CD4-positive, alpha-beta memory T cell (primary cell): Measurements from ENCODE around the gene GRM4. TPM values are rescaled to one million over a fixed set of nuclear protein-coding genes. Genes with fewer than 3 reads are reported as not detected.

ENCODE experiments used
- CTCF ChIA-PET: fragments of 350-600 bp; sonication (Branson Sonifier 250); formaldehyde crosslinking; loops from one replicate; lab custom pipeline; 2021; ENCODE audit warnings: inconsistent platforms; ENCODE audit not compliant: partially characterized antibody; lab: Charles Lee
- POLR2A ChIA-PET: fragments of 350-600 bp; sonication (Branson Sonifier 250); formaldehyde crosslinking; loops from one replicate; lab custom pipeline; 2021; ENCODE audit not compliant: partially characterized antibody; lab: Charles Lee
- DNase-seq, 5 donors: peaks; one replicate each; pipeline versions ENCODE4 v3.0.0 to v3.0.0-alpha.2; 2020 to 2022; ENCODE audit warnings: mixed read lengths in 1 of 5
- H3K27ac ChIP-seq: one replicate; pipeline ENCODE4 v1.7.0; 2013; ENCODE audit warnings: low read depth, low read length
- H3K27me3 ChIP-seq: 2 replicates; pipeline ENCODE4 v1.7.0; 2013; ENCODE audit warnings: mild to moderate bottlenecking, low read length, moderate library complexity; ENCODE audit not compliant: insufficient read depth
- H3K36me3 ChIP-seq: 2 replicates; pipeline ENCODE4 v1.7.0; 2013; ENCODE audit warnings: mild to moderate bottlenecking, low read length, moderate library complexity; ENCODE audit not compliant: insufficient read depth
- H3K4me1 ChIP-seq: 2 replicates; pipeline ENCODE4 v1.7.0; 2013; ENCODE audit warnings: mild to moderate bottlenecking, low read length, moderate library complexity; ENCODE audit not compliant: insufficient read depth
- H3K4me3 ChIP-seq, 2 donors: one replicate each; pipeline ENCODE4 v1.7.0; 2013; ENCODE audit warnings: low read length in 2 of 2, mild to moderate bottlenecking in 1 of 2
- H3K9me3 ChIP-seq, 2 donors: one replicate each; pipeline ENCODE4 v1.7.0; 2013; ENCODE audit warnings: low read length in 2 of 2, control low read depth in 1 of 2; ENCODE audit not compliant: control insufficient read depth in 1 of 2
- H3K27ac Mint-ChIP-seq, 7 donors: one replicate each; pipeline ENCODE4 v1.8.0; 2020 to 2021; ENCODE audit warnings: mixed read lengths in 7 of 7, mild to moderate bottlenecking in 6 of 7, inconsistent platforms in 3 of 7, moderate library complexity in 3 of 7
- H3K27me3 Mint-ChIP-seq, 2 donors: one replicate each; pipeline ENCODE4 v1.8.0; 2020 to 2021; ENCODE audit warnings: mixed read lengths in 2 of 2
- H3K36me3 Mint-ChIP-seq, 2 donors: one replicate each; pipeline ENCODE4 v1.8.0; 2020 to 2021; ENCODE audit warnings: mixed read lengths in 2 of 2, inconsistent platforms in 1 of 2, mild to moderate bottlenecking in 1 of 2
- H3K4me1 Mint-ChIP-seq, 4 donors: one replicate each; pipeline ENCODE4 v1.8.0; 2020 to 2021; ENCODE audit warnings: mixed read lengths in 4 of 4, mild to moderate bottlenecking in 1 of 4
- H3K4me3 Mint-ChIP-seq, 8 donors: one replicate each; pipeline ENCODE4 v1.8.0; 2020 to 2021; ENCODE audit warnings: mixed read lengths in 8 of 8, mild to moderate bottlenecking in 7 of 8, moderate library complexity in 6 of 8, inconsistent platforms in 3 of 8
- H3K9me3 Mint-ChIP-seq, 8 donors: one replicate each; pipeline ENCODE4 v1.8.0; 2020 to 2021; ENCODE audit warnings: mixed read lengths in 8 of 8, mild to moderate bottlenecking in 5 of 8, inconsistent platforms in 3 of 8, moderate library complexity in 1 of 8
- intact Hi-C: fragments of 100-400 bp; cut with micrococcal nuclease; formaldehyde crosslinking; loops from one replicate; pipeline ENCODE4 v1.15.1; 2023
- polyA plus RNA-seq, 2 donors: library from polyadenylated mRNA; unstranded; fragments of 300-500 nt; fragmentation: Illumina TruSeq; gene quantifications; one replicate each; pipeline ENCODE4 v1.2.3, GENCODE V29; 2021
- total RNA-seq, 2 experiments: library from RNA; stranded (reverse); gene quantifications; one replicate each; pipeline ENCODE4 v1.2.3, GENCODE V29; 2021

GRM4 gene
- total and polyA plus RNA-seq, 4 experiments from 2014 or later: 0.09 TPM; not detected in 3

- Histone ChIP-seq H3K36me3 (no peaks in the 10 kb centered on the region), H3K27ac (no peak overlapping the region), H3K9me3 (no peaks in the 10 kb centered on the region), H3K4me1 (peaks cover 26% of the 10 kb centered on the region), H3K4me3 (no peak overlapping the region), H3K27me3 (peaks cover 38% of the 10 kb centered on the region)
- ChIA-PET POLR2A (interaction anchor here (0.6 kb wide), 1 partner anchor 574 kb away, joined by 3 read pairs; no protein-coding TSS in a partner anchor), CTCF (interaction anchor here (0.6 to 1.1 kb wide), 3 partner anchors 9 to 92 kb away, joined by 3 read pairs; no protein-coding TSS in a partner anchor)
- peaks cover 37 to 51% of the 10 kb centered on the region in 2 donors for H3K27me3 Mint-ChIP-seq
- peaks cover 3 to 24% (median 13%) of the 10 kb centered on the region in 4 donors for H3K4me1 Mint-ChIP-seq
- DNase-seq: no peak
- peaks cover 0 to 1% of the 10 kb centered on the region in 2 donors for H3K36me3 Mint-ChIP-seq
- H3K27ac Mint-ChIP-seq: no peak overlapping the region
- H3K4me3 Mint-ChIP-seq: peak overlapping the region in 5 of 8 donors; percentile 22 to 74 (median 49)
- no peaks in the 10 kb centered on the region for H3K9me3 Mint-ChIP-seq
- intact Hi-C loops: no loop called here
These were observed 1.1 kb upstream of the GRM4 start for GRCh38 chr6:34146801-34147592.

DNA sequence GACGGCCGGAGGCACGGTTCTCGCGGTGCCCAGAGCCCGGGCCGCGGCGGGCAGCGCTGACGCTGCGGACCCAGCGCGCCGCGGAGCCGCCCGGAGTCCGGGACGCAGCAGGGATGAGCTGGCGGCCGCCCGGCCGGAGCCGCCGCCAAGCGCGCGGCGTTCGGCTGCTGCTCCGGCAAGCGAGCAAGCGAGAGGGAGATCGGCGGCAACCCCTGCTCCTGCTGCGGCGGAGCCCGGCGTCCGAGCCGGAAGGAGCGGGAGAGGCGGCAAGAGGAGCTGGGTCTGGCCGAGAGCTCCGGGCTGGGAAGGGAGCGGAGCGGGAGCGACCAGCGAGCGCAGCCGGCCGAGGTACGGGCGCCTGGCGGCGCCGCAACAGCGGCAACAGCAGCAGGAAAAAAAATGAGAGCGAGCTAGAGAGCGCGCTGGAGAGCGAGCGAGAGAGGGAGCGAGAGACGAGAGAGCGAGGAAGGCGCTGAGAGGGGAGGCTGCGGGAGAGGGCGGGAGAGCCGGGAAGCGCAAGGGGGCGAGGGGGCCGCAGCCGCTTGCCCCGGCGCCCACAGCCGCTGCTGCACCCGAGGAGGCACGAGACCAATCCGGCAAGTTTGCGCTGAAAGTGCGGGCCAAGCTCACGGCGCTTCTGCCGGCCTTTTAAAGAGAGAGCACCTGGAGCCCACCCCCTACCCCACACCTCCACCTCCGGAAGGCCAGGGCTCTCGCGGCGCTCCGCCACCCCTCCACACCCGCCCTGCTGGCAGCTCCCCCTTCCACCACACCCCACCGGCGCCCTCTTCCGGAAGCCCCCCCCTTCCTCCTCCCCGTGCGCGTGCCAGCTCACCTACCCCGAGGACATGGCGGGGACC is 496 bp downstream of the GRM4 start:
- peaks cover 40 to 54% of the 10 kb centered on the region in 2 donors for H3K27me3 Mint-ChIP-seq
- peak overlapping the region in 1 of 7 donors; percentile 42 for H3K27ac Mint-ChIP-seq
- Histone ChIP-seq H3K27ac (no peak overlapping the region), H3K4me3 (peak overlapping the region in 1 of 2 donors; percentile 28), H3K4me1 (peaks cover 26% of the 10 kb centered on the region), H3K36me3 (no peaks in the 10 kb centered on the region), H3K27me3 (peaks cover 43% of the 10 kb centered on the region), H3K9me3 (no peaks in the 10 kb centered on the region)
- H3K9me3 Mint-ChIP-seq: peaks cover 0 to 1% (median 0%) of the 10 kb centered on the region in 8 donors
- peak overlapping the region; percentile 46 to 84 (median 75) for H3K4me3 Mint-ChIP-seq
- peaks cover 3 to 32% (median 15%) of the 10 kb centered on the region in 4 donors for H3K4me1 Mint-ChIP-seq
- intact Hi-C loops: no loop called here
- DNase-seq: peak in 4 of 5 donors; percentile 11 to 22 (median 18)
- H3K36me3 Mint-ChIP-seq: peaks cover 0 to 1% of the 10 kb centered on the region in 2 donors
- POLR2A ChIA-PET: interaction anchor here (0.6 to 1.3 kb wide), 3 partner anchors 281 to 364 kb away, joined by 3 read pairs; no protein-coding TSS in a partner anchor
- CTCF ChIA-PET: interaction anchor here (1.0 to 1.6 kb wide), 2 partner anchors 10 to 374 kb away, joined by 4 to 7 read pairs; no protein-coding TSS in a partner anchor

DNA sequence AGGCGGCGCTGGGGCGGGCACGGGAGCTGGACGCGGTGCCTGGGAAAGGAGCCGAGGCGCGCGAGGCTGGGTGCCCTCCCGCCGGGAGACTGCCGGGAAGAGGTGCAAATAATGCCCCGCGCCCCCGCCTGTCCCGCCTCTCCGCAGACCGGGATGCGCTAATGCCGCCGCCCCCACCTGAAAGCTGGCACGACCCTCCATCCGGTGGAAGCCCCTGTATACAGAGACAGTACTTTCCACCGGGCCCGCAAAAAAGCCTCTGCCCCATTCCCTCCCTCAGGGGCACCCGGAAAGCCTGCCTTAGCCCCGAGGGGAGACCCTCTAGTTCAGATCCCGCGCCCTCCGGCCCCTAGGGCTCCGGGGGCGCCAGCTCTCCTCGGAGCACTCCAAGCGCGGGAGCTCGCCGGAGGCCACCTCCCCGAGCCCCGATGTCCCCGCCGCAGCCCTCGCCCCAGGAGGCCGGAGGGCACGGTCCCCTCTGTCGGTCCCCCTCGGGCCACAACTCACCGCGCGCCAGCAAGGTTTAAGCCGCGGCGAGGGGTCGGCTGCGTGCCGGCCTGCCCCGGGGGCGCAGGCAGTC is 1.2 kb downstream of the GRM4 start:
- H3K4me1 Mint-ChIP-seq: peaks cover 3 to 32% (median 15%) of the 10 kb centered on the region in 4 donors
- H3K27me3 Mint-ChIP-seq: peaks cover 40 to 54% of the 10 kb centered on the region in 2 donors
- H3K9me3 Mint-ChIP-seq: peaks cover 0 to 1% (median 0%) of the 10 kb centered on the region in 8 donors
- DNase-seq: no peak
- ChIA-PET POLR2A (interaction anchor here (1.3 kb wide), 1 partner anchor 282 kb away, joined by 3 read pairs; no protein-coding TSS in a partner anchor), CTCF (interaction anchor here (1.0 to 1.6 kb wide), 3 partner anchors 11 to 373 kb away, joined by 4 to 7 read pairs (median 5); no protein-coding TSS in a partner anchor)
- Histone ChIP-seq H3K36me3 (no peaks in the 10 kb centered on the region), H3K4me3 (peak overlapping the region in 1 of 2 donors; percentile 28), H3K27ac (no peak overlapping the region), H3K4me1 (peaks cover 26% of the 10 kb centered on the region), H3K9me3 (no peaks in the 10 kb centered on the region), H3K27me3 (peaks cover 45% of the 10 kb centered on the region)
- H3K27ac Mint-ChIP-seq: no peak overlapping the region
- H3K36me3 Mint-ChIP-seq: peaks cover 1 to 4% of the 10 kb centered on the region in 2 donors
- intact Hi-C loops: loop anchor here (1.0 kb wide), 1 partner anchor 10 kb away; no protein-coding TSS in a partner anchor
- H3K4me3 Mint-ChIP-seq: peak overlapping the region in 5 of 8 donors; percentile 31 to 67 (median 46)

DNA sequence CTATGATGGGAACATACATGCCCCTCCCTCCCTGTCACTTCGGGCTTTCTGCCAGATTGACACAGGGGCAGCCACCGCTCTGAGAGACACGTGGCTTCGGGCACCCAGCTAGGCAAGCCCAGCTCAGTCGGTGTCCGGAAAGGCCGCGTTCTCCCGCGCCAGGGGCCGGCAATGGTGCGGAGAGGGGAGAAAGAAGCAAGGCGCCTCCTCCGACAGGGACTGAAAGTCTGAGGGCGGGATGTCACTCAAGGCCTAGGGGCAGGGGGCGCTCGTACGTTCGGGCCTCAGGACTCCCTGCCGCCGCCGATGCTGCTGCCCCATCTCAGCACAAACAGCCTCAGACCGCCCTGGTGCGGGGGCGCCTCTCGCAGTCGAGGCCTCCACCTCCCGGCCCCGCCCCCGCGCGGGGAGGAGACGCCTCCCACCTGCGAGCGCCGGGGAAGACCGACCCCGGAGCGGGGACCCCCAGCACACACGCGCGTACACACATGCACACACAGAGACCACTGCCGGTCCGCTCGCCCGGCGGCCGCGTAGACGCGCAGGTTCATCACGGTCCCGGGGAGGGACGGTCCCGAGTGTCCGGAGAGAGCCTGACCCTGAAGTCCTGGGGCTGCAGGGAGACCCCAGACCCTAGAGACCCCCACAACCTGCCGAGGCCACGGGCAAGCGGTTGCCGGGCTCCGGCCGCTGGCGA is 1.9 kb downstream of the GRM4 start:
- H3K27me3 ChIP-seq: peaks cover 42% of the 10 kb centered on the region
- H3K4me3 ChIP-seq: no peak overlapping the region
- H3K9me3 Mint-ChIP-seq: peaks cover 0 to 1% (median 0%) of the 10 kb centered on the region in 8 donors
- intact Hi-C loops: loop anchor here (1.0 kb wide), 1 partner anchor 10 kb away; no protein-coding TSS in a partner anchor
- peaks cover 42 to 58% of the 10 kb centered on the region in 2 donors for H3K27me3 Mint-ChIP-seq
- H3K36me3 Mint-ChIP-seq: peaks cover 1 to 4% of the 10 kb centered on the region in 2 donors
- ChIA-PET POLR2A (no interaction called here), CTCF (interaction anchor here (1.3 kb wide), 1 partner anchor 20 kb away, joined by 5 read pairs; no protein-coding TSS in a partner anchor)
- DNase-seq: peak; percentile 26 to 55 (median 35)
- H3K4me1 Mint-ChIP-seq: peaks cover 3 to 32% (median 15%) of the 10 kb centered on the region in 4 donors
- no peaks in the 10 kb centered on the region for H3K36me3 ChIP-seq
- H3K4me3 Mint-ChIP-seq: peak overlapping the region in 7 of 8 donors; percentile 27 to 70 (median 62)
- peaks cover 26% of the 10 kb centered on the region for H3K4me1 ChIP-seq
- H3K27ac ChIP-seq: no peak overlapping the region
- no peaks in the 10 kb centered on the region for H3K9me3 ChIP-seq
- H3K27ac Mint-ChIP-seq: no peak overlapping the region

DNA sequence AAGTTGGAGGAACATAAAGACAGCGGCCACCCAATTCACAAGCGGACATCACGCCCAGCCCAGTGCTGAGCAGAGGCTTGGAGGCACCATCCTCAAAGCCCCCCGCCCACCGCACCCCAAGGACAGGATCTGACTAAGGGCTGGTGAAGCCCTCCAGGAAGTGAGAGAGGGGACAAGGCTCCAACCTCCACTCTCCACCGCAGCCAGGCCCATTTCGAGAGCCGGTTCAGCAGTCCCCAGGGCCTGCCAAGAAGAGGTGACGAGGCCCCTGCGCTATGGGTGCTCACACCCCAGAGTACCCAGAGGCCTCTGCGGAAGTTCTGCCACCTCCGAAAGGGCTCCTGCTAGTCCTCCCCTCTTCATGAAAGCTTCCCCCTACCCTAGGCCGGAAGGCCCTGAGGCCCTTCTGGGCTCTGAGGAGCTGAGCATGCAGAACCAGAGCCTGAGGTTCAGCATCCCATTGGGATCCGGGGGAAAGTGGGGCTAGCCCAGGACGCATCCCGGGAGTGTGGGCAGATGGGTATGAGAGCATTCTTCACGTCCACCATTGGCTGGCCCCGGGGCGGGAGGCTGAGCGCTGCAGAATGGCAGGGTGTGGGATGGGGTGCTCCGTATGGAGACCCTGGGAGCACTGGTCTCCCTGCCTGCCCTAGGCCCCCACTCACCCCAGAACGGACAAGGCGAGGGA is 2.5 kb downstream of the GRM4 start:
- Mint-ChIP-seq H3K4me3 (peak overlapping the region in 7 of 8 donors; percentile 27 to 70 (median 62)), H3K9me3 (peaks cover 0 to 1% (median 0%) of the 10 kb centered on the region in 8 donors), H3K4me1 (peaks cover 3 to 32% (median 15%) of the 10 kb centered on the region in 4 donors), H3K27ac (no peak overlapping the region), H3K36me3 (peaks cover 1 to 4% of the 10 kb centered on the region in 2 donors), H3K27me3 (peaks cover 46 to 61% of the 10 kb centered on the region in 2 donors)
- intact Hi-C loops: no loop called here
- POLR2A ChIA-PET: no interaction called here
- Histone ChIP-seq H3K27me3 (peaks cover 46% of the 10 kb centered on the region), H3K9me3 (no peaks in the 10 kb centered on the region), H3K36me3 (no peaks in the 10 kb centered on the region), H3K4me3 (no peak overlapping the region), H3K27ac (no peak overlapping the region), H3K4me1 (peaks cover 26% of the 10 kb centered on the region)
- CTCF ChIA-PET: interaction anchor here (1.3 kb wide), 1 partner anchor 20 kb away, joined by 5 read pairs; no protein-coding TSS in a partner anchor
- no peak for DNase-seq
